ENCODE measurements around the gene NDUFA7. TPM values are rescaled to one million over a fixed set of nuclear protein-coding genes. Genes with fewer than 3 reads are reported as not detected.

NDUFA7 gene
- total and polyA plus RNA-seq, 2 donors from 2014 or later, result 51.2 to 304 TPM

- TF ChIP-seq CTCF (IDR thresholded peaks at IDR 0.05; ENCODE audit: borderline replicate concordance, extremely low read depth, insufficient read depth), result no peak
- H3K9me3 ChIP-seq (ENCODE audit: control insufficient read depth in 2 of 3, insufficient read depth in 1 of 3, low read length in 3 of 3), result no peaks in the 10 kb centered on the region
- peaks cover 0 to 18% (median 0%) of the 10 kb centered on the region in 3 donors for H3K4me1 ChIP-seq (ENCODE audit: control insufficient read depth in 2 of 3, insufficient read depth in 2 of 3, low read depth in 1 of 3, low read length in 3 of 3)
- DNase-seq, result peak in 1 of 5 donors; percentile 35
- H3K36me3 ChIP-seq (ENCODE audit: control insufficient read depth in 2 of 3, insufficient read depth in 3 of 3, low read length in 3 of 3), result peaks cover 0 to 3% (median 0%) of the 10 kb centered on the region in 3 donors
- intact Hi-C loops (cut with DNase I), result no loop called here
- H3K9ac ChIP-seq (ENCODE audit: low read length in 3 of 3), result no peak overlapping the region
- H3K27me3 ChIP-seq (ENCODE audit: control insufficient read depth, insufficient read depth, low read length), result no peaks in the 10 kb centered on the region
- no peak for FAIRE-seq
- H3K4me3 ChIP-seq (ENCODE audit: low read length in 3 of 3), result no peak overlapping the region
- H3K27ac ChIP-seq (ENCODE audit: low read depth in 2 of 2, low read length in 2 of 2), result no peak overlapping the region
These were observed 15.4 kb downstream of the NDUFA7 start for GRCh38 chr19:8305798-8306197.

DNA sequence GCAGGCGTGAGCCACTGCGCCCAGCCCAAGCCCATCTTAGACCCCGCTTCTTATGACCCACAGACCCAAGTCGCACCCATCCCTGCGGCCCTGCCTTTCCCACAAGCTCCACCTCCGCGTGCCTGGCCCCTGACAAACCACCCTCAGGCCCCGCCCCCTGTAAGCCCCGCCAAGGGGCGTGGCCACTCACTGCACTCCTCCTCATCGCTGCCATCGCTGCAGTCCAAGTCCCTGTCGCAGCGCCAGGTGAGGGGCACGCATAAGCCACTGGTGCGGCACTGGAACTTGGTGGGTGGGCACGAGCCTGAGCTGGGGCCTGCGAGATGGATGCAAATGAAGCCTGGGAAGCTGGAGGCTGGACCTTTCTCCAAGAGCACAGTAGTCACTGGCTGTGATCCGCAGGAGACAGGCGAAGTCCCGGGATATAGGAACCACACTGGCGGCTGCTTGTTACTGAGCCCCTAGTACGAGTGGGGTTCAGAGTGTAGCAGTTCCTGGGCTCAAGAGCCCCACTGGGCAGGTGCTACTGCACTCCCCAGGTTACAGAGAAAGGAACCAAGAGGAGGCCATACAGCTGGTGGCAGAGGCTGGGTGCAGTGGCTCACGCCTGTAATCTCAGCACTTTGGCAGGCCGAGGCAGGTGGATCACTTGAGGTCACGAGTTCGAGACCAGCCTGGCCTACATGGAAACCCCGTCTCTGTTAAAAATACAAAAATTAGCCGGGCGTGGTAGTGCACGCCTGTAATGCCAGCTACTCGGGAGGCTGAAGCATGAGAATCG is 16.1 kb downstream of the NDUFA7 start:
- intact Hi-C loops (cut with DNase I), result no loop called here
- peaks cover 0 to 18% (median 0%) of the 10 kb centered on the region in 3 donors for H3K4me1 ChIP-seq (ENCODE audit: control insufficient read depth in 2 of 3, insufficient read depth in 2 of 3, low read depth in 1 of 3, low read length in 3 of 3)
- no peak overlapping the region for H3K9ac ChIP-seq (ENCODE audit: low read length in 3 of 3)
- H3K4me3 ChIP-seq (ENCODE audit: low read length in 3 of 3), result no peak overlapping the region
- DNase-seq (peak in 2 of 5 donors; percentile 65 to 71), FAIRE-seq (no peak)
- H3K36me3 ChIP-seq (ENCODE audit: control insufficient read depth in 2 of 3, insufficient read depth in 3 of 3, low read length in 3 of 3), result peaks cover 0 to 3% (median 0%) of the 10 kb centered on the region in 3 donors
- TF ChIP-seq CTCF (IDR thresholded peaks at IDR 0.05; ENCODE audit: borderline replicate concordance, extremely low read depth, insufficient read depth), result no peak
- no peak overlapping the region for H3K27ac ChIP-seq (ENCODE audit: low read depth in 2 of 2, low read length in 2 of 2)
- no peaks in the 10 kb centered on the region for H3K9me3 ChIP-seq (ENCODE audit: control insufficient read depth in 2 of 3, insufficient read depth in 1 of 3, low read length in 3 of 3)
- no peaks in the 10 kb centered on the region for H3K27me3 ChIP-seq (ENCODE audit: control insufficient read depth, insufficient read depth, low read length)

DNA sequence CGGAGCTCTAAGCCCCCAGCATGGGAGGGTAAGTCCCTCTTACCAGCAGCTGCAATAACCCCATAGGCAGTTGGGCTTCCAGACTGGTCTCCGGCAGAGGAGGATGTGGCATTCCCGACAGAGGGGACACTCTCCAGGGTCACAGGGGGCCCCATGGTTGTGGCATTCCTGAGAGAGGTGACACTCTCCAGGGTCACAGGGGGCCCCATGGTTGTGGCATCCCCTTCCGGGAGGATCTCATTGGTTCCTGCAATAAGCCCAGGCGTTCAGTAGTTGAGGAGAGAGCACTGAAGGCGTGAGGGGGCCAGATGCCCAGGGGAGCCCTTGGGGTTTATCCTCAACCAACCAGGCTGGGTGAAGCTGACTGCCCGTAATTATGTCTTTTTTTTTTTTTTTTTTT is 18.4 kb downstream of the NDUFA7 start:
- FAIRE-seq, result no peak
- no peak for TF ChIP-seq CTCF (IDR thresholded peaks at IDR 0.05; ENCODE audit: borderline replicate concordance, extremely low read depth, insufficient read depth)
- Histone ChIP-seq H3K4me1 (ENCODE audit: control insufficient read depth in 2 of 3, insufficient read depth in 2 of 3, low read depth in 1 of 3, low read length in 3 of 3) (peaks cover 0 to 6% (median 0%) of the 10 kb centered on the region in 3 donors), H3K27me3 (ENCODE audit: control insufficient read depth, insufficient read depth, low read length) (no peaks in the 10 kb centered on the region), H3K9ac (ENCODE audit: low read length in 3 of 3) (no peak overlapping the region), H3K27ac (ENCODE audit: low read depth in 2 of 2, low read length in 2 of 2) (no peak overlapping the region), H3K36me3 (ENCODE audit: control insufficient read depth in 2 of 3, insufficient read depth in 3 of 3, low read length in 3 of 3) (no peaks in the 10 kb centered on the region), H3K4me3 (ENCODE audit: low read length in 3 of 3) (no peak overlapping the region), H3K9me3 (ENCODE audit: control insufficient read depth in 2 of 3, insufficient read depth in 1 of 3, low read length in 3 of 3) (no peaks in the 10 kb centered on the region)
- no peak for DNase-seq
- intact Hi-C loops (cut with DNase I), result no loop called here
